Measurements from ENCODE around the gene ZNF646.

Gene ZNF646, protein sequence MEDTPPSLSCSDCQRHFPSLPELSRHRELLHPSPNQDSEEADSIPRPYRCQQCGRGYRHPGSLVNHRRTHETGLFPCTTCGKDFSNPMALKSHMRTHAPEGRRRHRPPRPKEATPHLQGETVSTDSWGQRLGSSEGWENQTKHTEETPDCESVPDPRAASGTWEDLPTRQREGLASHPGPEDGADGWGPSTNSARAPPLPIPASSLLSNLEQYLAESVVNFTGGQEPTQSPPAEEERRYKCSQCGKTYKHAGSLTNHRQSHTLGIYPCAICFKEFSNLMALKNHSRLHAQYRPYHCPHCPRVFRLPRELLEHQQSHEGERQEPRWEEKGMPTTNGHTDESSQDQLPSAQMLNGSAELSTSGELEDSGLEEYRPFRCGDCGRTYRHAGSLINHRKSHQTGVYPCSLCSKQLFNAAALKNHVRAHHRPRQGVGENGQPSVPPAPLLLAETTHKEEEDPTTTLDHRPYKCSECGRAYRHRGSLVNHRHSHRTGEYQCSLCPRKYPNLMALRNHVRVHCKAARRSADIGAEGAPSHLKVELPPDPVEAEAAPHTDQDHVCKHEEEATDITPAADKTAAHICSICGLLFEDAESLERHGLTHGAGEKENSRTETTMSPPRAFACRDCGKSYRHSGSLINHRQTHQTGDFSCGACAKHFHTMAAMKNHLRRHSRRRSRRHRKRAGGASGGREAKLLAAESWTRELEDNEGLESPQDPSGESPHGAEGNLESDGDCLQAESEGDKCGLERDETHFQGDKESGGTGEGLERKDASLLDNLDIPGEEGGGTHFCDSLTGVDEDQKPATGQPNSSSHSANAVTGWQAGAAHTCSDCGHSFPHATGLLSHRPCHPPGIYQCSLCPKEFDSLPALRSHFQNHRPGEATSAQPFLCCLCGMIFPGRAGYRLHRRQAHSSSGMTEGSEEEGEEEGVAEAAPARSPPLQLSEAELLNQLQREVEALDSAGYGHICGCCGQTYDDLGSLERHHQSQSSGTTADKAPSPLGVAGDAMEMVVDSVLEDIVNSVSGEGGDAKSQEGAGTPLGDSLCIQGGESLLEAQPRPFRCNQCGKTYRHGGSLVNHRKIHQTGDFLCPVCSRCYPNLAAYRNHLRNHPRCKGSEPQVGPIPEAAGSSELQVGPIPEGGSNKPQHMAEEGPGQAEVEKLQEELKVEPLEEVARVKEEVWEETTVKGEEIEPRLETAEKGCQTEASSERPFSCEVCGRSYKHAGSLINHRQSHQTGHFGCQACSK (N-terminal part only)

DNA sequence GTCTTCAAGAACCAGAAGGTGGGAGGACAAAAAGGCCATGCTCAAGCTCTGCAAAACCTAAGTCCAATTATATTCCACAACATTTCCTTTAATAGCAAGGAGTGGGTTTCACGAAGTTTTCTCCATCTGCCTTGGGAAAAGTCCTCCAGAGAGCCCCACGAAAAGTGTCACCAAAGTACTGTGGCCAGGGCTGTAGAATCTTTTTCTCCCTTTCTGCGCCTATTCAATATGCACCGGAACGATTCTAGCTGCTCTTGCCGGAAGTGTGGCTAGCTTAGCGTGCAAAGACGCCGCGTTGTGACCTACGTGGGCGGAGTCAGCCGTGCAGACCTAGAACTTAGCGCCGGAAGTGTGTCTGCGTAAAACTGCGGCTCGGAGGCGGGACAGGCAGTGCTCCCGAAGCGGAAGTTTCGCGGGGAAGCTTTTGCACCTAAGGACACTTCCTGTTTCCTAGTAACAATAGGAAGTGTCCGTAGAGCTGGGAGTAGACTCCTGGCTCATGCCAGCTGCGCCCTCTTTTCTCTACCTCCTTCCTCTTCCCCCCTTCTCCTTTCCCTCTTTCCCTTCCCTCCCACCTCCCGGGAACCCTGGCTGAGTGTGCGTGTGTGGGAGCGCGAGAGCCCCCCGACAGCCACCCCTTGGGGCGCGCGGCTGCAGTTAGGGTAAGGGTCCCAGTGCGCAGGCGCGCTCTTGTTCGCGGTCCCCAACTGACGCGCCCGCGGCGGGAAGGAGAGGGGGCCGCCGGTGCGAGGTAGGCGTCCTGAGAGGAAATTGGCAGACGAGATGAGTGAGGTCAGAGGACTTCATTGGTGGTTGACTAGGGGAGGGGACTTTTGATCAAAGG is at the start of gene ZNF646, which contains the start of gene ZNF668:
TSS of gene ZNF646 (plus strand) at position 453 of the 844 bp plus-strand sequence. CDS start 1,903 bp downstream, outside the sequence.
TSS of gene ZNF668 (minus strand) at position 271 of the 844 bp plus-strand sequence. CDS start 9,781 bp downstream, outside the sequence.
- peak; percentile 85 to 96 (median 94) for DNase-seq (ENCODE audit: low read depth in 4 of 4, low spot score in 1 of 4)

DNA sequence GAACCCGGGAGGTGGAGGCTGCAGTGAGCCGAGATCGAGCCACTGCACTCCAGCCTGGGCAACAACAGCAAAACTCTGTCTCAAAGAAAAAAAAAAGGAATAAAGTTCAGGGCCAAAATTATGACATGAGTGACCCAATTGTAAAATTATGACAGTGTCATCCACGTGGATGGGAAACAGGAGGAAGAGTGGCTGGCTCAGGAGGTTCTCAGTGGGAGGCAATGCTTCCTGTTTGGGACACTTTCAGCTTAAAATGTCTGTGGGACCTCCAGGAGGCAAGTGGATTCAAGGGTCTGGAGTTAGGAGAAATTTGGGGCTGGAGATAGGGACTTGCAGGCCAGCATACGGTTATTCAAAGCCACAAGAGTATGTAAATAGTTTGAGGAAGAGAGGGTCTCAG is 48.9 kb upstream of the ZNF646 start:
- DNase-seq (ENCODE audit: low read depth in 4 of 4, low spot score in 1 of 4), result no peak

DNA sequence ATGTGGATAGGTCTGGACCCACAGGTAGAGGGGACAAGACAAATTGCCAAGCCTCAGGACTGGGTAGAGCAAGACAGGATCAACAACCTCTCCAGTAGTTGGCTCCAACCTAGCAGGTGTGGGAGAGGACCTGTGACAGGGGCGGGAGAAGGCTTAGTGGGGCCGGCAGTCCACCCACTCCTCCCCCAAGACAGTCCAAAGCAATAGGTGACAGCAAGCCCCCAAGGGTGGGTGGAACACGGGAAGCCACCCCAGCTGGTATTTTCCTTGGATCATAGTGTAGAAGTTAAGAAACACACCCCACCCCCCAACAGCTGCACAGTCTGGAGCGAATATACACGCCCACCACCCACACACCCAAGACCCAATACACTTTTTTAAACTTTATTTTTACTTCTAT is 45.0 kb upstream of the ZNF646 start:
- no peak for DNase-seq (ENCODE audit: low read depth in 4 of 4, low spot score in 1 of 4)

DNA sequence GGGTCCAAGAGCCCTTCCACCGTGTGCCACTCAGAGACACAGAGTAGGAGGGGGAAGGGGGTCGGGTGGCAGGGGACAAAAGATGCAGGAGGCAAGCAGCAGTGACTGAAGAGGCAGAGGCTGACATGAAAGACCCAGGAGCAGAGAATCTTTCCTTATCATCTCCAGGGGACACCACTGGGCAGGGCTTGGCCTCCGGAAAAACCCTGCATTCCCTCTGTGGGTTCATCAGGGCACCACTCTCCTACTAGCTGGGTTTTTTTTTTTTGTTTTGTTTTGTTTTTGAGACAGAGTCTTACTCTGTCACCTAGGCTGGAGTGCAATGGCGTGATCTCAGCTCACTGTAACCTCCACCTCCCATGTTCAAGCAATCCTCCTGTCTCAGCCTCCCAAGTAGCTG is 42.9 kb upstream of the ZNF646 start:
- no peak for DNase-seq (ENCODE audit: low read depth in 4 of 4, low spot score in 1 of 4)

DNA sequence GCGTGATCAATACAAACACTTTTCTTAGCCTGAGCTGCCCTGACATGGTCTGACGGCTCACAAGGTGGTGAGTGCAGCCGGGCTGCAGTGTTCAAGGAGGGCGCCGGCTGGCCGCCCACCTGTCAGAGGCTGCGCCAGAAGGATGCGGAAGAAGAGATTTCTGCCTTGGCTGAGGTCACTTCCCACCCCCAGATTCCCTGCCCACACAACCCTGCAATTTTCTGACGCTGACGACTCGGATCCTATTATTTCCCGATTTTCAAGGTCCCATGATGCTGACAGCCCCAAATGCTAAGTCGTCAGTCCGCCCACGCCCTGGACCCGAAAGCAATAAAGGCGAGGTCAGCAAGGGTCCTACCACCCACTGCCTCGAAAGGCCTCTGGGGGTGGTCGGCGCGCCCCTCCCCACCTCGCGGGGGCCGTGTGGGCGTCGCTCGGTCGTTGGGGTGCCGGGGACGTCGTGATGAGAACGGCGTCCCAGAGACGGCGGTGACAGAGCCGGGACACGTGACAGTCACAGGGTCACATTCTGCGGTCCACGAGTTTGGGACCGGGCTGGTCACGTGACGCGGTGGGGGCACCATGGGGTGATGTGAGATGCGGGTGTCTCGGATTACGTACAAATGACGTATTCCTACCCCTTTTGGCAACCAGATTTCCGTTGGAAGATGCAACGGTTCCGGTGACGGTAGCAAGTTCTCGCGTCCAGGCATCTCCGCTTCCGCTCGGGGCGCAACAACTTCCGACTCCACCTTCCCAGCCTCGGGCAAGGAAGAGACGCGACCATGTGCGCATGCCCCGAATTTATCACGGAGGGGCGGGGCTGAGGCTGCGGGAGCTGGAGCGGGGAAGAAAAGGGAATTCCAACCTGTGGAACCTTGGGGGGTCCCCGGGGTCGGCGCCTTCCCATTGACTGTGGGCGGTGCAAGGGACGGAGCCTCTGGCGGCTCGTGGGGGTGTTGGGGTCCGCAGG is 41.2 kb upstream of the ZNF646 start, which contains the start of gene STX4:
TSS of gene STX4 (plus strand) at position 823 of the 973 bp plus-strand sequence. CDS start 248 bp downstream, outside the sequence.
- peak; percentile 93 to 98 (median 94) for DNase-seq (ENCODE audit: low read depth in 4 of 4, low spot score in 1 of 4)

DNA sequence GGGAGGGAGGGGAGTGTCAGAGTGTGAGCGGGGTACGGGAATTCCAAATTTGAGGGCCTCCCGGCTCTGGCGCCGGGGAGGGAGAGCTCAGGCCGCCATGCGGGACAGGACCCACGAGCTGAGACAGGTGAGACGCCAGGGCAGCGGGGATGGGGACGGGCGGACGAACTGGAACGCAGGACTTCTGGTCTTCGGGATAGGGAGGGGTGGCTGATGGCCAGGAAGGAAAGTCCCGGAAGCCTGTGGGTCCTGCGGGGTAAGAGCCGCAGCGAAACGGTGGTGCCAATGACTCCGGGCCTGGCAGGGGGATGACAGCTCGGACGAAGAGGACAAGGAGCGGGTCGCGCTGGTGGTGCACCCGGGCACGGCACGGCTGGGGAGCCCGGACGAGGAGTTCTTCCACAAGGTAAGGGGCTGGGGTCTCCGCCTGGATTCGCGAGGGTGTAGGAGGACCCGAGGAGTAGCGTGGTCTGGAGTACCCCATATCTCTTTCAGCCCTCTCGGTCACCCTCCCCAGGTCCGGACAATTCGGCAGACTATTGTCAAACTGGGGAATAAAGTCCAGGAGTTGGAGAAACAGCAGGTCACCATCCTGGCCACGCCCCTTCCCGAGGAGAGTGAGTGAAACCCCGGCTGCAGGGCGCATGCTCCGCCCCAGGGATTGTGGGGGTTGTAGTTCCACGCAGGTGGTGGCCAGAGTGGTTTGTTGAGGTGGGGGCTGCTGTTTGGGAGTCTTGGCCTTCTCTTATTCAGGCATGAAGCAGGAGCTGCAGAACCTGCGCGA is 40.3 kb upstream of the ZNF646 start:
- DNase-seq (ENCODE audit: low read depth in 4 of 4, low spot score in 1 of 4), result peak; percentile 68 to 83 (median 81)

DNA sequence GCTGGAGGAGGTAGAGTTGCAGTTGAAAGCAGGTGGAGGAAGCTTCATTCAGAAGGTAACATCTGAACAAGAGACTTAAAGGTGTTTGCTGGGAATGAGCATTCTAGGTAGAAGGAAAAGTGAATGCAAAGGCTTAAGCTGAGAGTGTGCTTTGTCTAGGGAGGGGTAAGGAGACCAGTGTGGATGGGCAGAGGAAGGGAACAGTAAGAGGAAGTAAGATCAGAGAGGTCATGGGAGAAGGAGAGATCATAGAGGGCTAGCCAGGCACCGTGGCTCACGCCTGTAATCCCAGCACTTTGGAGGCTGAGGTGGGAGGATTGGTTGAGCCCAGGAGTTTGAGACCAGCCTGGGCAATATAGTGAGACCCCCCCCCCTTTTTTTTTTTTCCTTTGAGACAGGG is 37.5 kb upstream of the ZNF646 start:
- no peak for DNase-seq (ENCODE audit: low read depth in 4 of 4, low spot score in 1 of 4)

DNA sequence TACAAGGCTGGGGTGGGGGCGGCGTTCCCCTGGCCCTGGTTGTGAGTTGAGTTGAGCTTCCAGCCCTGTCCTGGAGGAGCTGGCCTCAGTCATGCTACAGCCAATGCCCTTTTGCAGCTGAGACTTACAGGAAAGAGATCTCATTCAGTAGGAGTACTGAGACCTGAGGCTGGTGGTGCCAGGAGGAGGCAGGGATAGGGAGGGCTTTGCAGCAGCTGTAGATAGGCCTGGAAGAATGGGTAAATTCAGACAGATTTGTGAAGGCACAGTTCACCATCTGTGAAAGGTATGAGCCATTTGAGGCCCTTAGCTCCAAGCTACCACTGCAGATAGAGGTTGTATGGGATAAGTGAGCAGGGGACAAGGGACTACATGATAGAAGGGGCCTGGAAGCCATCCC is 35.2 kb upstream of the ZNF646 start:
- no peak for DNase-seq (ENCODE audit: low read depth in 4 of 4, low spot score in 1 of 4)

DNA sequence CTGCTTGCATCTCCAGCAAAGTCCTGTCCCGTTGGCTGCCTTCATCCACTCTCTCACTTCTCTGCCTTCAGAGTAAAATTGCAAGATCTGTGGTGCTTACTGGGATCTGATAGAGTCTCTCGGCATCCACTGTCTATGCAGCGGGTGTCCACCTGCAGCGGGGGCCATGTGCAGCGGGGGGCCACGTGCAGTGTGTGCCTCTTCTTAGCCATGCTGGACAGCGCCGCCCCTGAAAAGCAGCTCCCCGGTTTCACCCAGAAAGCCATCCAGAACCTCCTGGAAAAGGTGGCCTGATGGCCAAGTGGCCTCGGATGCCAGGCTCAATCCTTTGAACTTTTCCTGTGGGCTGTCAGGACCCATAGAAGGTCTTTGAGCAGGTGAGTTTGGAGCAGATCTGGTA is 31.4 kb upstream of the ZNF646 start:
- DNase-seq (ENCODE audit: low read depth in 4 of 4, low spot score in 1 of 4), result no peak

DNA sequence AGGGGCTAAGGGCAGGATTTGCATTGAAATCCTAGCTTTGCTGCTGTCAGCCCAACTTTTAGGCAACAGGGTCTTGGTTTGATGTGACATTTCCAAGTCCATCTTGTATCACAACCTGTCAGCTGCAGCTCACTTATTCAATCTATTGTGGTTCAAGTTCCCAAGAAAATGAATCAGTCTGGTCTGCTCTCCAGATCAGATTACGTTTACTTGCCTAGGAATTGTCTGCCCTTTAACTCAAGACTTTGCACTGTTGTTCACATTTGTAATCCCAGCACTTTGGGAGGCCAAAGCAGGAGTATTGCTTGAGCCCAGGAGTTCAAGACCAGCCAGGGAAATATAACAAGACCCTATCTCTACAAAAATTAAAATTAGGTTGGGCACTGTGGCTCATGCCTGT is 30.9 kb upstream of the ZNF646 start:
- no peak for DNase-seq (ENCODE audit: low read depth in 4 of 4, low spot score in 1 of 4)

DNA sequence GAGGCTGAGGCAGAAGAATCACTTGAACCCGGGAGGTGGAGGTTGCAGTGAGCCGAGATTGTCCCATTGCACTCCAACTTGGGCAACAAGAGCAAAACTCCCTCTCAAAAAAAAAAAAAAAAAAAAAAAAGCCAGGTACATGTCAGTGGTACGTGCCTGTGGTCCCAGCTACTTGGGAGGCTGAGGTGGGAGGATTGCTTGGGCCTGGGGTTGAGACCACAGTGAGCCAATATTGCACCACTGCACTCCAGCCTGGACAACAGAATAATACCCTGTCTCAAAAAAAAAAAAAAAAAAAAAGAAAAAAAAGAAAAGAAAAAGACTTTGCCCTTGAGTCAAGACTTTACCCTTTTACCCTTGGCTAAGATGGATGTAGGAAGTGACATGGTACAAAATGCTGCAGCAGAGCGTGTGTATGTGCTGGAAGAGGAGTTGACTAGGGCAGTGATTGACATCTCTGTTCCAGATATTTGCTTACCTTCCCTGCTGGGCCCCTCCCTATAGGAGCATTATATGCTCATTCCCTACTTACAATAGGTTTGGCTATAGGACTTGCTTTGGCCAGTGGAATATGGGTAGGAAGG is 30.2 kb upstream of the ZNF646 start:
- no peak for DNase-seq (ENCODE audit: low read depth in 4 of 4, low spot score in 1 of 4)

DNA sequence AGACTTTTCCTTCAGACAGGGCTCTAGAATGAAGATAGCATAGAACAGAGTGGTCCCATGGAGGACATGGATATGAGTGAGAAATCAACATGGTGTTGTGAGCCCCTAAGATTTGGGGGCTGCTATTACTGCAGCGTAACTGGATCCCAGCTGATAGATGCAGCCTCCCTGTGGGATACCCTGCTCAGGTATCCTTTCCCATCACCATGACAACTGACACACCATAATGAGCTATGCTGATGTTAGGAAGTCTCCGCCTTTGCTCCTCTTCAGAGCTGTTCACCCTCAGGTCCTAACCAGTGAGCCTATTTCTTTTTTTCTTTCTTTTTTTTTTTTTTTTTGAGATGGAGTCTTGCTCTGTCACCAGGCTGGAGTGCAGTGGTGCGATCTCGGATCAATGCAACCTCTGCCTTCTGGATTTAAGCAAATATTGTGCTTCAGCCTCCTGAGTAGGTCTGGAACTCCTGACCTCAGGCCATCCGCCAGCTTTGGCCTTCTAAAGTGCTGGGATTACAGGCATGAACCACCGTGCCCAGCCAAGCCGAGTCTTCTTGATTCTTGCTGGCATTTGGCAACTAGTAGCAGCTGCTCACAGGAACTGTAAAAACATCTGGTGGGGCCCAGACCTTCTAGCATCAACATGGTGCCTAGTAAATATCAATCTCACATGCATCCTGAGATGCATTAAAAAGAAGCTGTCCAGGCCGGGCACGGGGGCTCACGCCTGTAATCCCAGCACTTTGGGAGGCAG is 23.8 kb upstream of the ZNF646 start:
- no peak for DNase-seq (ENCODE audit: low read depth in 4 of 4, low spot score in 1 of 4)

DNA sequence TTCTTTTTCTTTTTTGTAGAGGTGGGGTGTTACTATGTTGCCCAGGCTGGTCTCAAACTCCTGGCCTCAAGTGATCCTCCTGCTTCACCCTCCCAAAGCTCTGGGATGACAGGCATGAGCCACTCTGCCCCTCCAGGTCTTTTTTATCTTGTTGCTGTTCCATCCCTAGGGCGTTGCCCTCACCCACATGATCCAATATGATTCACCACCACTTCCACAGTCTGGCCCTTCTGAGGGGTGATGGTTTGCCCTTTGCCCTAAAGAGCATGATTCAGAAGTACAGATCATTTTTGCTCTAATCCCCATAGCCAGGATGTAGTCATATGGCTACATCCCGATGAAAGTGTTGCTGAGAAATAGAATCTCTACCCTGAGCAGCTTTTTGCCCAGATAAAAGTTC is 22.1 kb upstream of the ZNF646 start:
- no peak for DNase-seq (ENCODE audit: low read depth in 4 of 4, low spot score in 1 of 4)

DNA sequence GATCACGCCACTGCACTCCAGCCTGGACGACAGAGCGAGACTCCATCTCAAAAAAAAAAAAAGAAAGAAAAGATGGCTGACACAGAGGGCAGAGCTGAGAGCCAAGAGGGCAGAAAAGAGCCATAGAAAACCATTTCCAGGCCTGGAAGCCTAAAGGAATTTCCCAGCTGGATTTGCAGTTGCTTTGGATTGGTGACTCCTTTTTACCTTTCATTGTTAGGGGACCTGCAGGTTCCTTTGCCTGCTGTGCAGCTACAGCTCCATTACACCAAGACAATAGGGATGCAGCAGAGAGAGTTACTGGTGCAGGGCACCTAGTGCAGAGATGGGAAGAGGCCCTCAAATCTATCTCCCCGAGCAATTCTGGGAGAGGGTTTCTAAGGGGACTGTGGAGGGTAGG is 18.6 kb upstream of the ZNF646 start:
- no peak for DNase-seq (ENCODE audit: low read depth in 4 of 4, low spot score in 1 of 4)

DNA sequence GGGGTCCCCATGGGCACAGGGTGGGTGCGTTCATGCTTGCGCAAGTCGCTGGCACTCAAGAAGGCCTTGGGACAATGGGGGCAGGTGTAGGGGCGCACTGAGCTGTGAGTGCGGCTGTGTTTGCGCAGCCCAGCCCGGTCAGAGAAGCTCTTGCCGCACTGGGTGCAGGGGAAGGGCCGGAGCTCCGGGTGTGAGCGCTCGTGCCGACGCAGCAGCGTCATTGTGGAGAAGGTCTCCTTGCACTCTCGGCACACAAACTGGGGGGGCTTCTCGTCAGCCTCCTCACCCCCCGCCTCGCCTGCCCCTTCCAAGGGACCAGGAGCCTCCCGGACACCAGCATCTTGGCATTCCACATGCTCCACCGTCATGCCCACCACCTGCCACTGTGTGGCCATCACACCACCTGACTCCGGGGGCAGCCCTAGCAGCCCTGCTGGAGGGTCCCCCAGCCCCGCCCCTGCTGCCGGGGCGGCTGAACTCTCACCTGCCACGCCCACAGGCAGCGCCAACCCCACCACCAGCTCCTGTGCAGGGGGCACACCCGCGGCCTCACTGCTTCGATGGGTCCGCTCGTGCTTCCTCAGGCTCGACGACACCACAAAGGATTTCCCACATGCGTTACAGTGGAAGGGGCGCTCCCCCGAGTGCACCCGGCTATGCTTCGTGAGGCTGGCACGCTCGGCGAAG is 13.0 kb upstream of the ZNF646 start:
- DNase-seq (ENCODE audit: low read depth in 4 of 4, low spot score in 1 of 4), result no peak

DNA sequence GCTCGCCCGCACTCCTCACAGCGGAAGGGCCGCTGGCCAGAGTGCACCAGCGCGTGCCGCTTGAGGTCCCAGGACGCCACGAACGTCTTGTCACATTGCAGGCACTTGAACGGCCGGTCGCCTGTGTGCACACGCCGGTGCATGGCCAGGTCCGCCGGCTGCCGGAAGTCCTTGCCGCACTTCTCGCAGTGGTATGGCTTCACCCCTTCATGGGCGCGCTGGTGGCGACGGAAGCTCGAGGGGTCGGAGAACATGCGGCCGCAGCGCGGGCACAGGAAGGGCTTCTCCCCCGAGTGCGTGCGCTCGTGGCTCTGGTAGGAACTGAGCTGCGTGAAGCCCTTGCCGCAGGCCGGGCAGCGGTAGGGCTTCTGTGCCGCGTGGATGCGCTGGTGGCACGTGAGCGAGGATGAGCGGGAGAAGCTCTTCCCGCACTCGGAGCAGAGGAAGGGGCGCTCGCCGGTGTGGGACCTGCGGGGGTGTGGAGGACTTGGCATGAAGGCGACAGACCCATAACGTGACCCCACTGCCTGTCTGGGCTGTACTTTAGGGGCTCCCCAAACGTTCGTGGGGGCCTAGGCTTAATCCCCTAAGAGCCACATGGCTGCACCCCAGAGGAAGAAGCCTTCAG is 12.3 kb upstream of the ZNF646 start:
- no peak for DNase-seq (ENCODE audit: low read depth in 4 of 4, low spot score in 1 of 4)
